ENCODE measurements around the gene EPHB2.
"Not testable (repeated sequence)": the region's sequence is repeated elsewhere in the genome, so short reads cannot be mapped to it uniquely, and the experiment has no call there.

EPHB2 gene

GRCh38 chr1:22696610-22697009, 14.0 kb upstream of the EPHB2 start:
- H3K9me3 ChIP-seq (ENCODE audit: control insufficient read depth, low read length): no peaks in the 10 kb centered on the region
- H3K4me3 ChIP-seq (ENCODE audit: low read length): no peak overlapping the region
- H3K9ac ChIP-seq (ENCODE audit: low read length): no peak overlapping the region
- peaks cover 6% of the 10 kb centered on the region for H3K4me1 ChIP-seq (ENCODE audit: control insufficient read depth, insufficient read depth, low read length)
- H3K36me3 ChIP-seq (ENCODE audit: control insufficient read depth, insufficient read depth, low read length): no peaks in the 10 kb centered on the region
- H3K27me3 ChIP-seq (ENCODE audit: control insufficient read depth, insufficient read depth, low read length): no peaks in the 10 kb centered on the region

GRCh38 chr1:22697980-22698379, 12.7 kb upstream of the EPHB2 start:
- Histone ChIP-seq H3K4me1 (ENCODE audit: control insufficient read depth, insufficient read depth, low read length) (peaks cover 20% of the 10 kb centered on the region), H3K9me3 (ENCODE audit: control insufficient read depth, low read length) (no peaks in the 10 kb centered on the region), H3K27me3 (ENCODE audit: control insufficient read depth, insufficient read depth, low read length) (no peaks in the 10 kb centered on the region), H3K4me3 (ENCODE audit: low read length) (no peak overlapping the region), H3K9ac (ENCODE audit: low read length) (no peak overlapping the region), H3K36me3 (ENCODE audit: control insufficient read depth, insufficient read depth, low read length) (no peaks in the 10 kb centered on the region)

GRCh38 chr1:22699681-22700520, 10.7 kb upstream of the EPHB2 start:
- Histone ChIP-seq H3K9ac (ENCODE audit: low read length) (no peak overlapping the region), H3K4me3 (ENCODE audit: low read length) (no peak overlapping the region), H3K9me3 (ENCODE audit: control insufficient read depth, low read length) (no peaks in the 10 kb centered on the region), H3K36me3 (ENCODE audit: control insufficient read depth, insufficient read depth, low read length) (no peaks in the 10 kb centered on the region), H3K27me3 (ENCODE audit: control insufficient read depth, insufficient read depth, low read length) (no peaks in the 10 kb centered on the region), H3K4me1 (ENCODE audit: control insufficient read depth, insufficient read depth, low read length) (peaks cover 37% of the 10 kb centered on the region)

- peaks cover 37% of the 10 kb centered on the region for H3K4me1 ChIP-seq (ENCODE audit: control insufficient read depth, insufficient read depth, low read length)
- no peak overlapping the region for H3K4me3 ChIP-seq (ENCODE audit: low read length)
- no peaks in the 10 kb centered on the region for H3K36me3 ChIP-seq (ENCODE audit: control insufficient read depth, insufficient read depth, low read length)
- H3K9me3 ChIP-seq (ENCODE audit: control insufficient read depth, low read length): no peaks in the 10 kb centered on the region
- H3K27me3 ChIP-seq (ENCODE audit: control insufficient read depth, insufficient read depth, low read length): no peaks in the 10 kb centered on the region
- H3K9ac ChIP-seq (ENCODE audit: low read length): peak overlapping the region; percentile 22
These were observed 8.1 kb upstream of the EPHB2 start for GRCh38 chr1:22702296-22703085.

- H3K9me3 ChIP-seq (ENCODE audit: control insufficient read depth, low read length): no peaks in the 10 kb centered on the region
- H3K27me3 ChIP-seq (ENCODE audit: control insufficient read depth, insufficient read depth, low read length): peaks cover 1% of the 10 kb centered on the region
- no peak overlapping the region for H3K4me3 ChIP-seq (ENCODE audit: low read length)
- H3K9ac ChIP-seq (ENCODE audit: low read length): peak overlapping the region; percentile 7
- H3K4me1 ChIP-seq (ENCODE audit: control insufficient read depth, insufficient read depth, low read length): peaks cover 44% of the 10 kb centered on the region
- H3K36me3 ChIP-seq (ENCODE audit: control insufficient read depth, insufficient read depth, low read length): no peaks in the 10 kb centered on the region
These were observed 6.1 kb upstream of the EPHB2 start for GRCh38 chr1:22704440-22705067.

GRCh38 chr1:22705586-22705985, 5.1 kb upstream of the EPHB2 start:
- Histone ChIP-seq H3K4me3 (ENCODE audit: low read length) (no peak overlapping the region), H3K9me3 (ENCODE audit: control insufficient read depth, low read length) (no peaks in the 10 kb centered on the region), H3K9ac (ENCODE audit: low read length) (no peak overlapping the region), H3K27me3 (ENCODE audit: control insufficient read depth, insufficient read depth, low read length) (peaks cover 9% of the 10 kb centered on the region), H3K36me3 (ENCODE audit: control insufficient read depth, insufficient read depth, low read length) (no peaks in the 10 kb centered on the region), H3K4me1 (ENCODE audit: control insufficient read depth, insufficient read depth, low read length) (peaks cover 44% of the 10 kb centered on the region)

GRCh38 chr1:22706100-22706499, 4.5 kb upstream of the EPHB2 start:
- H3K9ac ChIP-seq (ENCODE audit: low read length); H3K9me3 ChIP-seq (ENCODE audit: control insufficient read depth, low read length); H3K4me3 ChIP-seq (ENCODE audit: low read length); H3K27me3 ChIP-seq (ENCODE audit: control insufficient read depth, insufficient read depth, low read length); H3K36me3 ChIP-seq (ENCODE audit: control insufficient read depth, insufficient read depth, low read length): not testable (repeated sequence)
- peaks cover 40% of the 10 kb centered on the region for H3K4me1 ChIP-seq (ENCODE audit: control insufficient read depth, insufficient read depth, low read length)

- H3K9me3 ChIP-seq (ENCODE audit: control insufficient read depth, low read length): no peaks in the 10 kb centered on the region
- H3K9ac ChIP-seq (ENCODE audit: low read length): no peak overlapping the region
- H3K27me3 ChIP-seq (ENCODE audit: control insufficient read depth, insufficient read depth, low read length): peaks cover 19% of the 10 kb centered on the region
- peaks cover 24% of the 10 kb centered on the region for H3K4me1 ChIP-seq (ENCODE audit: control insufficient read depth, insufficient read depth, low read length)
- no peaks in the 10 kb centered on the region for H3K36me3 ChIP-seq (ENCODE audit: control insufficient read depth, insufficient read depth, low read length)
- H3K4me3 ChIP-seq (ENCODE audit: low read length): no peak overlapping the region
These were observed 1.9 kb upstream of the EPHB2 start for GRCh38 chr1:22708777-22709176.

GRCh38 chr1:22709227-22709626, 1.4 kb upstream of the EPHB2 start:
- Histone ChIP-seq H3K27me3 (ENCODE audit: control insufficient read depth, insufficient read depth, low read length) (peaks cover 19% of the 10 kb centered on the region), H3K36me3 (ENCODE audit: control insufficient read depth, insufficient read depth, low read length) (no peaks in the 10 kb centered on the region), H3K9me3 (ENCODE audit: control insufficient read depth, low read length) (no peaks in the 10 kb centered on the region), H3K4me3 (ENCODE audit: low read length) (no peak overlapping the region), H3K4me1 (ENCODE audit: control insufficient read depth, insufficient read depth, low read length) (peaks cover 19% of the 10 kb centered on the region), H3K9ac (ENCODE audit: low read length) (no peak overlapping the region)

- H3K9ac ChIP-seq (ENCODE audit: low read length): no peak overlapping the region
- H3K4me3 ChIP-seq (ENCODE audit: low read length): no peak overlapping the region
- no peaks in the 10 kb centered on the region for H3K36me3 ChIP-seq (ENCODE audit: control insufficient read depth, insufficient read depth, low read length)
- H3K9me3 ChIP-seq (ENCODE audit: control insufficient read depth, low read length): no peaks in the 10 kb centered on the region
- peaks cover 19% of the 10 kb centered on the region for H3K27me3 ChIP-seq (ENCODE audit: control insufficient read depth, insufficient read depth, low read length)
- H3K4me1 ChIP-seq (ENCODE audit: control insufficient read depth, insufficient read depth, low read length): peaks cover 15% of the 10 kb centered on the region
These were observed 543 bp upstream of the EPHB2 start for GRCh38 chr1:22709891-22710700.

GRCh38 chr1:22711071-22711470, 432 bp downstream of the EPHB2 start:
- peaks cover 19% of the 10 kb centered on the region for H3K27me3 ChIP-seq (ENCODE audit: control insufficient read depth, insufficient read depth, low read length)
- H3K9ac ChIP-seq (ENCODE audit: low read length): no peak overlapping the region
- H3K36me3 ChIP-seq (ENCODE audit: control insufficient read depth, insufficient read depth, low read length): no peaks in the 10 kb centered on the region
- H3K4me1 ChIP-seq (ENCODE audit: control insufficient read depth, insufficient read depth, low read length): peaks cover 15% of the 10 kb centered on the region
- no peaks in the 10 kb centered on the region for H3K9me3 ChIP-seq (ENCODE audit: control insufficient read depth, low read length)
- H3K4me3 ChIP-seq (ENCODE audit: low read length): no peak overlapping the region
